Peyer's patch (tissue), 4 donors: ENCODE data around the gene TCF19.

ENCODE experiments used
- CTCF ChIP-seq, 6 experiments: fragments of 450-650 bp in 4 of 6; fragments of 200-600 bp in 2 of 6; sonication (generic) in 1 of 6; IDR thresholded peaks; one replicate each; pipeline ENCODE4 v1.5.1; 2017 to 2019; ENCODE audit warnings: antibody characterized with exemption in 6 of 6, mild to moderate bottlenecking in 3 of 6, moderate library complexity in 1 of 6
- POLR2A ChIP-seq, 2 donors: fragments of 450-650 bp; IDR thresholded peaks; one replicate each; pipeline ENCODE4 v1.5.1; 2017; ENCODE audit warnings: antibody characterized with exemption in 2 of 2, mild to moderate bottlenecking in 2 of 2, moderate library complexity in 2 of 2

GRCh38 chr6:31171931-31172905 is 13.8 kb downstream of the TCF19 start:
- TF ChIP-seq CTCF (IDR thresholded peaks at IDR 0.05) (no peak), POLR2A (IDR thresholded peaks at IDR 0.05) (no peak)
